ENCODE measurements around the gene ANKRD33. TPM values are rescaled to one million over a fixed set of nuclear protein-coding genes. Genes with fewer than 3 reads are reported as not detected.

The ANKRD33 gene
- total and polyA plus RNA-seq, 2 experiments from 2014 or later: not detected

- H3K4me3 ChIP-seq: no peak overlapping the region
- no peaks in the 10 kb centered on the region for H3K27me3 ChIP-seq (replicated peaks; ENCODE audit: insufficient read depth)
- H3K9me3 ChIP-seq (ENCODE audit: low read depth): no peaks in the 10 kb centered on the region
- TF ChIP-seq EZH2 (IDR thresholded peaks at IDR 0.05; ENCODE audit: insufficient read depth, poor library complexity, severe bottlenecking): no peak
- TF ChIP-seq EZH2phosphoT487 (IDR thresholded peaks at IDR 0.05; ENCODE audit: insufficient read depth, low read depth): no peak
- H3K4me2 ChIP-seq (ENCODE audit: unreplicated experiment): no peak overlapping the region
- no peak for DNase-seq
- no peak overlapping the region for H3K9ac ChIP-seq
- H2AFZ ChIP-seq: no peak overlapping the region
- in situ Hi-C loops (cut with MboI): no loop called here
- WGBS, 2 experiments (ENCODE audit: low coverage in 1 of 2, low lambda C conversion rate in 2 of 2, missing lambda C conversion rate in 2 of 2): 80 to 82% methylated on average over 15 to 17 of the region's 17 CpGs
- H4K20me1 ChIP-seq (ENCODE audit: insufficient read depth): no peaks in the 10 kb centered on the region
- peaks cover 27% of the 10 kb centered on the region for H3K4me1 ChIP-seq (ENCODE audit: insufficient read depth)
- peaks cover 26% of the 10 kb centered on the region for H3K79me2 ChIP-seq (ENCODE audit: insufficient read depth)
- no peaks in the 10 kb centered on the region; the same call in 1 of the 2 replicates for H3K36me3 ChIP-seq (ENCODE audit: low read depth)
- H3K27ac ChIP-seq: no peak overlapping the region
- H3K9me2 ChIP-seq (ENCODE audit: insufficient read depth): no peaks in the 10 kb centered on the region
- H3F3A ChIP-seq (ENCODE audit: insufficient read depth): peaks cover 5% of the 10 kb centered on the region; the same call in 1 of the 2 replicates
These were observed 26.4 kb downstream of the ANKRD33 start for GRCh38 chr12:51914034-51914923.

GRCh38 chr12:51915003-51915625 lies 27.2 kb downstream of the ANKRD33 start:
- H3K9me2 ChIP-seq (ENCODE audit: insufficient read depth): no peaks in the 10 kb centered on the region
- TF ChIP-seq EZH2 (IDR thresholded peaks at IDR 0.05; ENCODE audit: insufficient read depth, poor library complexity, severe bottlenecking) (no peak), EZH2phosphoT487 (IDR thresholded peaks at IDR 0.05; ENCODE audit: insufficient read depth, low read depth) (no peak)
- in situ Hi-C loops (cut with MboI): no loop called here
- peaks cover 23% of the 10 kb centered on the region for H3K79me2 ChIP-seq (ENCODE audit: insufficient read depth)
- H3F3A ChIP-seq (ENCODE audit: insufficient read depth): no peaks in the 10 kb centered on the region
- H3K4me2 ChIP-seq (ENCODE audit: unreplicated experiment): no peak overlapping the region
- no peak for DNase-seq
- H2AFZ ChIP-seq: no peak overlapping the region
- H3K27me3 ChIP-seq (replicated peaks; ENCODE audit: insufficient read depth): no peaks in the 10 kb centered on the region
- no peak overlapping the region for H3K4me3 ChIP-seq
- H3K4me1 ChIP-seq (ENCODE audit: insufficient read depth): peaks cover 18% of the 10 kb centered on the region
- H3K9me3 ChIP-seq (ENCODE audit: low read depth): no peaks in the 10 kb centered on the region
- no peaks in the 10 kb centered on the region for H4K20me1 ChIP-seq (ENCODE audit: insufficient read depth)
- H3K36me3 ChIP-seq (ENCODE audit: low read depth): no peaks in the 10 kb centered on the region; the same call in 1 of the 2 replicates
- H3K27ac ChIP-seq: no peak overlapping the region
- H3K9ac ChIP-seq: no peak overlapping the region
- WGBS, 2 experiments (ENCODE audit: low coverage in 1 of 2, low lambda C conversion rate in 2 of 2, missing lambda C conversion rate in 2 of 2): 86 to 87% methylated on average over 27 to 28 of the region's 28 CpGs

GRCh38 chr12:51915951-51916350 lies 28.0 kb downstream of the ANKRD33 start:
- H4K20me1 ChIP-seq (ENCODE audit: insufficient read depth): no peaks in the 10 kb centered on the region
- no peak overlapping the region for H3K4me3 ChIP-seq
- WGBS, 2 experiments (ENCODE audit: low coverage in 1 of 2, low lambda C conversion rate in 2 of 2, missing lambda C conversion rate in 2 of 2): 90 to 94% methylated on average over 11 of the region's 11 CpGs
- no peak overlapping the region for H3K27ac ChIP-seq
- no peak overlapping the region for H3K9ac ChIP-seq
- no peaks in the 10 kb centered on the region; the same call in 1 of the 2 replicates for H3K36me3 ChIP-seq (ENCODE audit: low read depth)
- in situ Hi-C loops (cut with MboI): no loop called here
- no peak for DNase-seq
- no peaks in the 10 kb centered on the region for H3K27me3 ChIP-seq (replicated peaks; ENCODE audit: insufficient read depth)
- TF ChIP-seq EZH2 (IDR thresholded peaks at IDR 0.05; ENCODE audit: insufficient read depth, poor library complexity, severe bottlenecking) (no peak), EZH2phosphoT487 (IDR thresholded peaks at IDR 0.05; ENCODE audit: insufficient read depth, low read depth) (no peak)
- H3K9me3 ChIP-seq (ENCODE audit: low read depth): no peaks in the 10 kb centered on the region
- H3F3A ChIP-seq (ENCODE audit: insufficient read depth): no peaks in the 10 kb centered on the region
- H3K79me2 ChIP-seq (ENCODE audit: insufficient read depth): peaks cover 16% of the 10 kb centered on the region
- H3K9me2 ChIP-seq (ENCODE audit: insufficient read depth): no peaks in the 10 kb centered on the region
- H3K4me2 ChIP-seq (ENCODE audit: unreplicated experiment): no peak overlapping the region
- peaks cover 10% of the 10 kb centered on the region for H3K4me1 ChIP-seq (ENCODE audit: insufficient read depth)
- no peak overlapping the region for H2AFZ ChIP-seq

GRCh38 chr12:51917041-51917590 lies 29.2 kb downstream of the ANKRD33 start:
- Histone ChIP-seq H3K9me3 (ENCODE audit: low read depth) (no peaks in the 10 kb centered on the region), H3K4me1 (ENCODE audit: insufficient read depth) (0 out of 2 replicates have a peak, but pooled peaks cover 5% of the 10 kb centered on the region), H3K4me2 (ENCODE audit: unreplicated experiment) (no peak overlapping the region), H3K27ac (no peak overlapping the region), H3K36me3 (ENCODE audit: low read depth) (no peaks in the 10 kb centered on the region; the same call in 1 of the 2 replicates), H3K9ac (no peak overlapping the region), H3K9me2 (ENCODE audit: insufficient read depth) (no peaks in the 10 kb centered on the region), H3F3A (ENCODE audit: insufficient read depth) (no peaks in the 10 kb centered on the region), H3K4me3 (no peak overlapping the region), H3K79me2 (ENCODE audit: insufficient read depth) (peaks cover 6% of the 10 kb centered on the region), H4K20me1 (ENCODE audit: insufficient read depth) (no peaks in the 10 kb centered on the region), H2AFZ (no peak overlapping the region), H3K27me3 (replicated peaks; ENCODE audit: insufficient read depth) (no peaks in the 10 kb centered on the region)
- in situ Hi-C loops (cut with MboI): no loop called here
- WGBS, 2 experiments (ENCODE audit: low coverage in 1 of 2, low lambda C conversion rate in 2 of 2, missing lambda C conversion rate in 2 of 2): 89 to 91% methylated on average over 10 of the region's 10 CpGs
- DNase-seq: no peak
- TF ChIP-seq EZH2 (IDR thresholded peaks at IDR 0.05; ENCODE audit: insufficient read depth, poor library complexity, severe bottlenecking) (no peak), EZH2phosphoT487 (IDR thresholded peaks at IDR 0.05; ENCODE audit: insufficient read depth, low read depth) (no peak)

Measured in GM23248 (cell line).